ENCODE measurements around the gene SLC17A5. TPM values are rescaled to one million over a fixed set of nuclear protein-coding genes. Genes with fewer than 3 reads are reported as not detected.

Gene SLC17A5, protein sequence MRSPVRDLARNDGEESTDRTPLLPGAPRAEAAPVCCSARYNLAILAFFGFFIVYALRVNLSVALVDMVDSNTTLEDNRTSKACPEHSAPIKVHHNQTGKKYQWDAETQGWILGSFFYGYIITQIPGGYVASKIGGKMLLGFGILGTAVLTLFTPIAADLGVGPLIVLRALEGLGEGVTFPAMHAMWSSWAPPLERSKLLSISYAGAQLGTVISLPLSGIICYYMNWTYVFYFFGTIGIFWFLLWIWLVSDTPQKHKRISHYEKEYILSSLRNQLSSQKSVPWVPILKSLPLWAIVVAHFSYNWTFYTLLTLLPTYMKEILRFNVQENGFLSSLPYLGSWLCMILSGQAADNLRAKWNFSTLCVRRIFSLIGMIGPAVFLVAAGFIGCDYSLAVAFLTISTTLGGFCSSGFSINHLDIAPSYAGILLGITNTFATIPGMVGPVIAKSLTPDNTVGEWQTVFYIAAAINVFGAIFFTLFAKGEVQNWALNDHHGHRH
- total RNA-seq: 11.5 and 20.5 TPM in 2 replicates

DNA sequence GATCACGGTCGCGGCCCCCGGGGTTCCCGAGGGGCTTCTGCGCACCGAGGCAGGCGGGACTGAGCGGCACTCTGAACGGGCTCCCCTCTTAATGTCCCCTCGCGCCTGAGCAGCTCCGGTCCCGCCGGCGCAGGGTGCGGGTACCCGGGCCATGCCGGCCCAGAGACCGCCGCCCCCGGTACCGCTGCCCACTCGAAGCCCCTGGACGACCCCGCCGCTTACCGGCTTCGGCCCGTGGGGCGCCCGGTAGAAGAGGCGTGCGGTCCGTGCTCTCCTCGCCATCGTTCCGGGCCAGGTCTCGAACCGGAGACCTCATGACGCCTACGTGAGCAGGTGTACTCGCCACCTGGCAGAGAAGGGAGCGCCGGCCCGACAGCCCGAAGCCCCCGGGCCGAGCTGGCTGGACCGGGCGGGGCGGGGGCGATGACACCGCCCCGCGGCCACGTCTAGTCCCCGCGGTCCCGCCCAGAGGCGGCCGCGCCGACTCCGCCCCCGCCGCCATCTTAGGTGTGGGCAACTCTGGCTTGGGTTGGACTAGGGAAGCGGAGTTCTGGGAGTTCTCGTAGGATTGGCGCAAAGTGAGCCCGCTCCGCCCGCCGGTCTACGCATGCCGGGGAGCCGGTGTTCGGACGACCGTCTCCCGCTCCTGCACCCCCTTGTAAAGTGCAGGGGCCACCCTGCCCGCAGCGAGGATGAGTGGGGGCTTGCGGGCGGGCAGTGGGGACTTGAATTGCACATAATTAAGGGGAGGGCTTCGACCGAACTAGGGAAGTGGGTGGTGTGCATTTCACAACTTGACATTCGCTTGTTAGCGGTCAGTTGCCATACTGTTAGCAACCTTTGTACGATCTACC lies at the start of gene SLC17A5:
SLC17A5 (minus strand) TSS at position 422 of the 854 bp plus-strand sequence; CDS start at position 316, 106 bp downstream.

DNA sequence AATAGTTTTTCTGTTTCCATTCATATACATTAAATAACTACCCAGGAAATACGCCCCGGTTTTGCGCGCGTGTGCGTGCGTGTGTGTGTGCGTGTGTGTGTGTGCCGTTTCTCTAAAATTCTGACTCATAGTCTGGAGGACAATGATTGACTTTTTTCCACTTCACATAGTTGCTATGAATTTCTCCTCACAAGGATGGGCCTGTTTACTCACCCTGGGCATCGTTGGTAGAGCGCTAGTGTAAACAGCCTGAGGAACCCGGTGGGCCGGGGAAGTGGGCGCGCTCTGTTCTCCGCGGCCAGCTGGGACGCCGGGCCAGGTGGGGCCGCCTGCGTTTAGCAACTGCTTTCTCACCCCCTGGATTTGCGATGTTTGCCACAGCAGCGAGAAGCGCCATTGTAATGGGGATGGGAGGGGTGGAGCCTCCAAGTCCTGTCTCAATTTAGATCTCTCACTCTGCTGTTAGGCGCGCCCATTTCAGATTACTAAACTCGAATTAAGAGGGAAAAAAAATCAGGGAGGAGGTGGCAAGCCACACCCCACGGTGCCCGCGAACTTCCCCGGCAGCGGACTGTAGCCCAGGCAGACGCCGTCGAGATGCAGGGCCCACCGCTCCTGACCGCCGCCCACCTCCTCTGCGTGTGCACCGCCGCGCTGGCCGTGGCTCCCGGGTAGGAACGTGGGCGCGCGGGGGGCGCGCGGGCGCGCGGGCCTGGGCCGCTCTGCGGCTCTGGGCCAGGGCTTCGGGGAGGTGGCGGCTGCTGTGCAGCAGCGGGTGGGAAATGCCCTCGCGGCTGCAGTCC lies 42.0 kb upstream of the SLC17A5 start, which contains the start of gene CD109:
CD109 (plus strand) TSS at position 585 of the 803 bp plus-strand sequence; CDS start at position 598, 13 bp downstream.

Other genes with a start within 250 kb of the SLC17A5 start
- gene CGAS, start 201.7 kb downstream of the SLC17A5 start, total RNA-seq: 7.2 and 9.2 TPM in 2 replicates
- gene MTO1, start 192.3 kb downstream of the SLC17A5 start, total RNA-seq: 25.5 and 45.0 TPM in 2 replicates
- gene EEF1A1, start 133.0 kb downstream of the SLC17A5 start, total RNA-seq: 36,570 and 47,739 TPM in 2 replicates
- gene CD109, start 42.2 kb upstream of the SLC17A5 start, total RNA-seq: 48.9 and 95.9 TPM in 2 replicates

Measured in tracheal epithelial cell (primary cell).